GM11168 (cell line): ENCODE data around the gene ADAR.

ENCODE experiments used
- in situ Hi-C: fragments of 300-500 bp; cut with MboI; formaldehyde crosslinking; loops from one replicate; pipeline ENCODE4 v1.12.0; 2022; ENCODE audit warnings: low sequenced_read_pairs; ENCODE audit not compliant: unreplicated experiment

Gene ADAR

DNA sequence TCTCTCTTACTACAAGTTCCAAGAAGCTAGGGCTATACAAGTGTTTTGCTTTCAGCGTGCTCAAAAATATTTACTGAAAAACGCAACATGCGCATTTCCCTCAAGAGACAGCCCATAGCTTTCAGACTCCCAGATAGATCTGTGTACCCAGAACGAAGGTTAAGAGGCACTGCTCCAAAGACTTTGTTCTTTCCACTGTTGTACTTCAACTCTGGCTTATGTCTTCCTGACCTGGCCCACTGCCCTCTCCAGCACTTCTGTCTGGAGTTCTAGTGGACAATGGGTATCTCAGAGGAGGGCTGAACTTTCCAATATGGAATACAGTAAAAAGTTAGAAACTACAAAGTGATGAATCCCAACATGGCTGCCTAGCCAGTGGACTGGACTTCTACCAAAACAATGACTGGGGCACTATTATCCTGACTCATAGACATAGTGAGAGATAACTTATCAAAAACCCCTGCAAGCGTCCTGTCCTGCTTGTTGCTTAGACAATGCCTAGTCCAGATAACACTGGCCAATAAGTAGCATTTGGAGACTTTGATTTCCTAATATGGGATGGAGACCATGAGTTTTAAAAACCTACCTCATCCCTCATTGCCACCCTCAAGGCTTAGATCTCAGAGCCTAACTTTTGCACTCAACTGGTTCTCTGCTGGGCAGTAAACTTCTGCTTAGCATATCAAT lies 8.8 kb upstream of the ADAR start:
- in situ Hi-C loops, result no loop called here

DNA sequence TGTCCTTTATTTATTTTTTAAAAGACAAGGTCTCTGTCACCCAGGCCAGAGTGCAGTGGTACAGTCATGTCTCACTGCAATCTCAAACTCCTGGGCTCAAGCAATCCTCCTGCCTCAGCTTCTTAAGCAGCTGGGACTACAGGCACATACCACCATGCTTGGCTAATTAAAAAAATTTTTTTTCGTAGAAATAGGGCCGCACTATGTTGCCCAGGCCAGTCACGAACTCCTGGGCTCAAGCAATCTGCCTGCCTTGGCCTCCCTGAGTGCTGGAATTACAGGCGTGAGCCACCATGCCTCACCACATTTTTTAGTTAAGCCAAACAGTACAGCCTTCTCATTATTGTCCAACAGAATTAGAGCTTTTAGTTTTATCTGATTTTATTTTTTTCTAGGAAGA lies 7.4 kb upstream of the ADAR start:
- in situ Hi-C loops, result no loop called here

- in situ Hi-C loops, result no loop called here
These were observed 6.9 kb upstream of the ADAR start for GRCh38 chr1:154614901-154615300.

GRCh38 chr1:154614247-154614646 lies 6.3 kb upstream of the ADAR start:
- in situ Hi-C loops, result no loop called here

- in situ Hi-C loops, result no loop called here
These were observed 3.3 kb upstream of the ADAR start for GRCh38 chr1:154611150-154611862.

- in situ Hi-C loops, result no loop called here
These were observed 1.7 kb upstream of the ADAR start for GRCh38 chr1:154609398-154610380.

- in situ Hi-C loops, result no loop called here
These were observed 648 bp upstream of the ADAR start for GRCh38 chr1:154608397-154609270.

- in situ Hi-C loops, result no loop called here
These were observed 829 bp downstream of the ADAR start for GRCh38 chr1:154607106-154607608.

DNA sequence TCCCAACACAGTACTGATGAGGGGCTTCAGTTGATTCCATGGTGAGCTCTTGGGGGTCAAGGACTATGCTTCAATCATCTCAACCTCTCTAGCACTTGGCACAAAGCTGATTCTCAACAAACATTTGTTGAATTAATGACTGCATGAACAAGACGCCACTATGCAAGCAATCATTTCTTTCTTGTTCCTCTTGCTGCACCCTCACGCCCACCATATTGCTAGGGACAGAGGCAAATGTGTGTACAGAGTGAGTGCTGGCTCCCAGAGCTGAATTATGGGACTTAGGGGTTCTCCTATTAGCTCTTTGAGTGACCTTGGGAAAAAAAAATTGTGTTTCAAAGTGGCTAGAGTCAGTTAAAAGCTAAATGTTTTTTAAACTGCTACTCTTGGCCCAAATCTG lies 2.5 kb downstream of the ADAR start:
- in situ Hi-C loops, result no loop called here

- in situ Hi-C loops, result no loop called here
These were observed 4.7 kb downstream of the ADAR start for GRCh38 chr1:154603317-154603716.

GRCh38 chr1:154599658-154600057 lies 8.3 kb downstream of the ADAR start:
- in situ Hi-C loops, result no loop called here

DNA sequence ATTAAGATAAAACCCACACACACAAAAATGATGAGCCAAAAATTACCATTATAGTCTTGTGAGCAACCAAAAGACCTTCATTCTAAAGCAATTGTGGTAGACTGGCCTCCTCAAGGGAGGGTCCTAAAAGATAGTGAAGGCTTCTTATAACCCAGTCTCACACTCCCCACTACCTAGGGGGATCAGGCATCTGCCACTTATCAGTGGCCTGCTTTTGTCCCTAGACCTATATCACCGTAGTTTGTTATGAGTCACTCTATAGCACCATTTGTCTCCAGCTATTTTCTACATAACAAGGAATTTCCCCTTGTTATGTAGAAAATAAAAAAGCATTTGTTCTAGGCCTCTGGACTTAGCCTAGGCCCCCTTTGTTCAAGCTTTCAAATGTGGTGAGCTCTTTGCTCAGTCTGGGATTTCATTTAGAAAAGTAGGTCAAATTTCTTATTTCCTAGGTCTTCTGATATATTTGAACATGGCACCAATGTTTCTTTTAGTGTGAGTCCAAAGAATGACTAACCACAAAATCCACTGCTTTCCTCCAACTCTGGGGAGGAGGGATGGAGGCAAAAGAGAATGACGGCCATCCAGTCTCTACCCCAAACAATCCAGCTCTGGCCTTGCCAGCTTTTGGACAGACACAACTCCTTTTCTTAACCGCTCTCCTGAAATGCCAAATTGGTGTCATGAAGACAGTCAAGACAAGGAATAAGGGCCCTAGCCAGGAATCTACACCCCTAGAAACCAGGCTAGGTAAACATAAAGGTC lies 8.9 kb downstream of the ADAR start:
- in situ Hi-C loops, result no loop called here

GRCh38 chr1:154595621-154596020 lies 12.4 kb downstream of the ADAR start:
- in situ Hi-C loops, result no loop called here

- in situ Hi-C loops, result no loop called here
These were observed 13.2 kb downstream of the ADAR start for GRCh38 chr1:154594811-154595210.

GRCh38 chr1:154593390-154593789 lies 14.6 kb downstream of the ADAR start:
- in situ Hi-C loops, result no loop called here

GRCh38 chr1:154591206-154591605 lies 16.8 kb downstream of the ADAR start:
- in situ Hi-C loops, result no loop called here

GRCh38 chr1:154590756-154591155 lies 17.2 kb downstream of the ADAR start:
- in situ Hi-C loops, result no loop called here

GRCh38 chr1:154589780-154590179 lies 18.2 kb downstream of the ADAR start:
- in situ Hi-C loops, result no loop called here

- in situ Hi-C loops, result no loop called here
These were observed 21.3 kb downstream of the ADAR start for GRCh38 chr1:154586641-154587040.
